Skeletal muscle satellite cell (primary cell): ENCODE results near the gene GATA6. TPM values are rescaled to one million over a fixed set of nuclear protein-coding genes. Genes with fewer than 3 reads are reported as not detected.
A peak's percentile ranks its signal among the peaks of the same experiment; 100 is the strongest.

Experiments
- H3K27me3 ChIP-seq: 2 replicates; pipeline ENCODE4 v1.7.0; 2013; ENCODE audit warnings: low read length; ENCODE audit not compliant: control insufficient read depth, insufficient read depth
- H3K36me3 ChIP-seq: 2 replicates; pipeline ENCODE4 v1.7.0; 2013; ENCODE audit warnings: mild to moderate bottlenecking, control low read depth, low read length; ENCODE audit not compliant: insufficient read depth
- H3K4me1 ChIP-seq: 2 replicates; pipeline ENCODE4 v1.7.0; 2013; ENCODE audit warnings: low read length; ENCODE audit not compliant: control insufficient read depth, insufficient read depth
- H3K4me2 ChIP-seq: 2 replicates; pipeline ENCODE4 v1.7.0; 2013; ENCODE audit warnings: mild to moderate bottlenecking, low read length
- H3K4me3 ChIP-seq: 2 replicates; pipeline ENCODE4 v1.7.0; 2013; ENCODE audit warnings: low read length
- H3K9ac ChIP-seq: 2 replicates; pipeline ENCODE4 v1.7.0; 2013; ENCODE audit warnings: mild to moderate bottlenecking, low read depth, low read length, moderate library complexity
- H3K9me3 ChIP-seq: replicated peaks from 2 replicates; pipeline ENCODE4 v1.7.0; 2013; ENCODE audit warnings: mild to moderate bottlenecking, control low read depth, low read length
- total RNA-seq: library from RNA; depleted of rRNA; stranded (reverse); fragments of >200 nt; gene quantifications from 2 replicates; pipeline ENCODE4 v1.2.3, GENCODE V29; 2012; rRNA removed

Gene GATA6
- total RNA-seq, result 0.51 and 0.66 TPM in 2 replicates

GRCh38 chr18:22169011-22169888, at the start of gene GATA6:
TSS of gene GATA6 (plus strand) at chr18:22169589. CDS start at chr18:22171145, 1,556 bp downstream.
- Histone ChIP-seq H3K9ac (no peak within 1 kb of the TSS), H3K4me1 (peaks cover 9% of the 10 kb centered on the region), H3K36me3 (no peaks in the 10 kb centered on the region), H3K9me3 (no peaks in the 10 kb centered on the region), H3K4me2 (peak within 1 kb of the TSS; percentile 90), H3K4me3 (peak within 1 kb of the TSS; percentile 83), H3K27me3 (peaks cover 91% of the 10 kb centered on the region)

- H3K9ac ChIP-seq, result no peak overlapping the region
- H3K4me1 ChIP-seq, result no peaks in the 10 kb centered on the region
- H3K36me3 ChIP-seq, result no peaks in the 10 kb centered on the region
- H3K4me2 ChIP-seq, result no peak overlapping the region
- H3K27me3 ChIP-seq, result no peaks in the 10 kb centered on the region
- H3K4me3 ChIP-seq, result no peak overlapping the region
- H3K9me3 ChIP-seq, result no peaks in the 10 kb centered on the region
Observed at GRCh38 chr18:22124970-22125369, 44.4 kb upstream of the GATA6 start.

GRCh38 chr18:22128954-22129353, 40.4 kb upstream of the GATA6 start:
- Histone ChIP-seq H3K36me3 (no peaks in the 10 kb centered on the region), H3K9me3 (no peaks in the 10 kb centered on the region), H3K4me2 (no peak overlapping the region), H3K4me1 (no peaks in the 10 kb centered on the region), H3K27me3 (no peaks in the 10 kb centered on the region), H3K4me3 (no peak overlapping the region), H3K9ac (no peak overlapping the region)

- Histone ChIP-seq H3K4me3 (no peak overlapping the region), H3K9me3 (no peaks in the 10 kb centered on the region), H3K4me1 (no peaks in the 10 kb centered on the region), H3K27me3 (no peaks in the 10 kb centered on the region), H3K36me3 (no peaks in the 10 kb centered on the region), H3K4me2 (no peak overlapping the region), H3K9ac (no peak overlapping the region)
Observed at GRCh38 chr18:22129778-22130177, 39.6 kb upstream of the GATA6 start.

GRCh38 chr18:22132258-22132657, 37.1 kb upstream of the GATA6 start:
- no peak overlapping the region for H3K4me2 ChIP-seq
- H3K4me3 ChIP-seq, result no peak overlapping the region
- no peaks in the 10 kb centered on the region for H3K27me3 ChIP-seq
- no peaks in the 10 kb centered on the region for H3K9me3 ChIP-seq
- H3K4me1 ChIP-seq, result no peaks in the 10 kb centered on the region
- no peaks in the 10 kb centered on the region for H3K36me3 ChIP-seq
- H3K9ac ChIP-seq, result no peak overlapping the region

- H3K4me3 ChIP-seq, result no peak overlapping the region
- no peak overlapping the region for H3K4me2 ChIP-seq
- no peaks in the 10 kb centered on the region for H3K27me3 ChIP-seq
- no peaks in the 10 kb centered on the region for H3K36me3 ChIP-seq
- no peaks in the 10 kb centered on the region for H3K9me3 ChIP-seq
- no peaks in the 10 kb centered on the region for H3K4me1 ChIP-seq
- H3K9ac ChIP-seq, result no peak overlapping the region
Observed at GRCh38 chr18:22132763-22133162, 36.6 kb upstream of the GATA6 start.

GRCh38 chr18:22136395-22136794, 33.0 kb upstream of the GATA6 start:
- H3K27me3 ChIP-seq, result no peaks in the 10 kb centered on the region
- H3K4me1 ChIP-seq, result no peaks in the 10 kb centered on the region
- H3K9ac ChIP-seq, result no peak overlapping the region
- no peaks in the 10 kb centered on the region for H3K36me3 ChIP-seq
- no peaks in the 10 kb centered on the region for H3K9me3 ChIP-seq
- H3K4me2 ChIP-seq, result no peak overlapping the region
- H3K4me3 ChIP-seq, result no peak overlapping the region

GRCh38 chr18:22141211-22141610, 28.2 kb upstream of the GATA6 start:
- H3K4me2 ChIP-seq, result no peak overlapping the region
- no peaks in the 10 kb centered on the region for H3K9me3 ChIP-seq
- no peaks in the 10 kb centered on the region for H3K4me1 ChIP-seq
- H3K4me3 ChIP-seq, result no peak overlapping the region
- no peaks in the 10 kb centered on the region for H3K27me3 ChIP-seq
- no peaks in the 10 kb centered on the region for H3K36me3 ChIP-seq
- H3K9ac ChIP-seq, result no peak overlapping the region

- H3K4me3 ChIP-seq, result no peak overlapping the region
- H3K4me1 ChIP-seq, result no peaks in the 10 kb centered on the region
- H3K27me3 ChIP-seq, result no peaks in the 10 kb centered on the region
- no peak overlapping the region for H3K9ac ChIP-seq
- H3K4me2 ChIP-seq, result no peak overlapping the region
- H3K36me3 ChIP-seq, result no peaks in the 10 kb centered on the region
- H3K9me3 ChIP-seq, result no peaks in the 10 kb centered on the region
Observed at GRCh38 chr18:22143347-22144340, 25.7 kb upstream of the GATA6 start.

- Histone ChIP-seq H3K4me2 (no peak overlapping the region), H3K9ac (no peak overlapping the region), H3K27me3 (no peaks in the 10 kb centered on the region), H3K36me3 (no peaks in the 10 kb centered on the region), H3K4me1 (no peaks in the 10 kb centered on the region), H3K4me3 (no peak overlapping the region), H3K9me3 (no peaks in the 10 kb centered on the region)
Observed at GRCh38 chr18:22145160-22145559, 24.2 kb upstream of the GATA6 start.

- Histone ChIP-seq H3K4me1 (no peaks in the 10 kb centered on the region), H3K4me2 (no peak overlapping the region), H3K9ac (no peak overlapping the region), H3K9me3 (no peaks in the 10 kb centered on the region), H3K36me3 (no peaks in the 10 kb centered on the region), H3K4me3 (no peak overlapping the region), H3K27me3 (no peaks in the 10 kb centered on the region)
Observed at GRCh38 chr18:22149710-22150109, 19.7 kb upstream of the GATA6 start.
